ENCODE data around the gene FCGR3B. TPM values are rescaled to one million over a fixed set of nuclear protein-coding genes. Genes with fewer than 3 reads are reported as not detected.
"Not testable (repeated sequence)": the region's sequence is repeated elsewhere in the genome, so short reads cannot be mapped to it uniquely, and the experiment has no call there.

FCGR3B gene
- total RNA-seq, 2 donors from 2014 or later: 2.7 to 4.6 TPM

- ATAC-seq (ENCODE audit: insufficient number of reproducible peaks, low FRiP score, low read depth); H3K4me3 ChIP-seq; DNase-seq (ENCODE audit: low spot score): not testable (repeated sequence)
Measured at GRCh38 chr1:161664689-161665088, 33.7 kb upstream of the FCGR3B start.

DNA sequence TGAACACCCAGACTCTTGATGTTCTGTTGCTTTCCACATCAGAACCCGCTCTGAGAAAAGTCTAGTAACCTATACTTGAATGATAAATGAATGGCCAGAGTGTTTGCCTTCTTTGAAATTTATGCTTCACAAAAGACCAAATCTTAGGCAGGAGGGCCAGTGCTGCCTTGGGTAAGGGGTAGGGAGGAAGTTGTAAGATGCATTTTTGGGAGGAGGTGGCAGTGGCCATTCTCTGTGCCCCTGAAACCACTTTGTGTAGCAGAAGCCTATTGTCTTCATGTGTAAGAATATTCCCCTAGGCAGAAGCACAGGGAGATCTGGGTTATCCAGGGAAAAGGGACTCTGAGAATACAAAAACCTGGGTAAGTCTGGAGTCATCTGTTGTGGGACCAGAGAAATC lies 32.6 kb upstream of the FCGR3B start:
- H3K4me3 ChIP-seq; H3K36me3 ChIP-seq; H3K9me3 ChIP-seq; H3K27ac ChIP-seq; DNase-seq (ENCODE audit: low spot score); ATAC-seq (ENCODE audit: insufficient number of reproducible peaks, low FRiP score, low read depth); H3K27me3 ChIP-seq (replicated peaks; ENCODE audit: insufficient read depth); H3K4me1 ChIP-seq (ENCODE audit: control insufficient read depth in 1 of 2, low read depth in 2 of 2): not testable (repeated sequence)

More at GRCh38 chr1:161664689-161665088, 33.7 kb upstream of the FCGR3B start:
- not testable (repeated sequence) for H3K36me3 ChIP-seq; H3K27ac ChIP-seq; H3K4me1 ChIP-seq (ENCODE audit: control insufficient read depth in 1 of 2, low read depth in 2 of 2); H3K27me3 ChIP-seq (replicated peaks; ENCODE audit: insufficient read depth); H3K9me3 ChIP-seq

DNA sequence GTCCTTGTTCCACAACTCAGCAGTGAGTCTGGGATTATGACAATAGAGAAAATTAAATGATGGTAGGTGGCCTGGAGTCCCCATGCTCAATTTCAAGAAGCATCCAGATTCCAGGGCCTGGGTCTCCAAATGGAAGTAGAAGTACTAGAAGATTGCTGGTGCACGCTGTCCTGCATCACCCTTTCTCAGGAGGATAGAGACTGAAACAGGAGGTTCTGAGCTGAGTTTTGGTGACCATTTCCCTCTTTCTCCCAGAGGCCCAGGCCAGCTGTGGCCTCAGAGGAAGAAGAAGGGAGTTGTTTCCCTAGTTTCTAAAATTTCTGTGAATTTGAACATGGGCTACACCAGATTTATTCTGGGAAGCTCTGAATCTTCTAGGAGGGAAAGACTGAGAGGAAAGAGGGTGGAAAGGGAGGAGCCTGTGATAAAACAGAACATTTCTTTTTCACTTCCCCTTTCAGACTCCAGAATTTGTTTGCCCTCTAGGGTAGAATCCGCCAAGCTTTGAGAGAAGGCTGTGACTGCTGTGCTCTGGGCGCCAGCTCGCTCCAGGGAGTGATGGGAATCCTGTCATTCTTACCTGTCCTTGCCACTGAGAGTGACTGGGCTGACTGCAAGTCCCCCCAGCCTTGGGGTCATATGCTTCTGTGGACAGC lies 31.8 kb upstream of the FCGR3B start, which contains the start of gene FCGR2B:
Gene FCGR2B (plus strand): TSS at position 460 of the 656 bp plus-strand sequence. CDS start 99 bp downstream, at position 559.
- not testable (repeated sequence) for H3K27ac ChIP-seq; H3K9me3 ChIP-seq; H3K27me3 ChIP-seq (replicated peaks; ENCODE audit: insufficient read depth); DNase-seq (ENCODE audit: low spot score); ATAC-seq (ENCODE audit: insufficient number of reproducible peaks, low FRiP score, low read depth); H3K4me3 ChIP-seq; H3K36me3 ChIP-seq; H3K4me1 ChIP-seq (ENCODE audit: control insufficient read depth in 1 of 2, low read depth in 2 of 2)

GRCh38 chr1:161661660-161662311 lies 30.8 kb upstream of the FCGR3B start:
- DNase-seq (ENCODE audit: low spot score); H3K4me3 ChIP-seq; H3K4me1 ChIP-seq (ENCODE audit: control insufficient read depth in 1 of 2, low read depth in 2 of 2); H3K36me3 ChIP-seq; ATAC-seq (ENCODE audit: insufficient number of reproducible peaks, low FRiP score, low read depth); H3K9me3 ChIP-seq; H3K27me3 ChIP-seq (replicated peaks; ENCODE audit: insufficient read depth); H3K27ac ChIP-seq: not testable (repeated sequence)

- not testable (repeated sequence) for H3K4me1 ChIP-seq (ENCODE audit: control insufficient read depth in 1 of 2, low read depth in 2 of 2); ATAC-seq (ENCODE audit: insufficient number of reproducible peaks, low FRiP score, low read depth); H3K9me3 ChIP-seq; DNase-seq (ENCODE audit: low spot score); H3K36me3 ChIP-seq; H3K4me3 ChIP-seq; H3K27ac ChIP-seq; H3K27me3 ChIP-seq (replicated peaks; ENCODE audit: insufficient read depth)
Measured at GRCh38 chr1:161658524-161658923, 27.5 kb upstream of the FCGR3B start.

GRCh38 chr1:161653971-161654370 lies 23.0 kb upstream of the FCGR3B start:
- not testable (repeated sequence) for H3K4me3 ChIP-seq; DNase-seq (ENCODE audit: low spot score); ATAC-seq (ENCODE audit: insufficient number of reproducible peaks, low FRiP score, low read depth); H3K27me3 ChIP-seq (replicated peaks; ENCODE audit: insufficient read depth); H3K9me3 ChIP-seq; H3K27ac ChIP-seq; H3K36me3 ChIP-seq; H3K4me1 ChIP-seq (ENCODE audit: control insufficient read depth in 1 of 2, low read depth in 2 of 2)

DNA sequence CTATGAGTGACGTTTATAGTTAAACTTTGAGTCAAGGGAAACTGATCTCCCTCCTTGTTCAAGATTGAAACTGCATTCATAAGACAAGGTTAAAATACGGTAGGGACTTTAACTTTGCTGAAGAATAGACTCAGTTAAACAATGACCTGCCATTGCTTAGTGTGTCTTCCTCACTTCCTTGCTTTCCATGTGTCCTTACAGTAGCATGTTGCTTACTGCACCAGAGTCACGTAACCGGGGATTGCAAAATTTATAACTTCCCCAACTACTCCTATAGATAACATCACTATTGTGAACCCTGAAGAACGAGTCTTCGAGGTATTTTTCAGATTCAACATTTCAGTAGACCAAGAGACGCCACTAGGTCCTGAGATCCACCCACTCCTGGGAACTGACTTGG lies 22.6 kb upstream of the FCGR3B start:
- H3K9me3 ChIP-seq; ATAC-seq (ENCODE audit: insufficient number of reproducible peaks, low FRiP score, low read depth); H3K27me3 ChIP-seq (replicated peaks; ENCODE audit: insufficient read depth); H3K27ac ChIP-seq; H3K36me3 ChIP-seq; DNase-seq (ENCODE audit: low spot score); H3K4me1 ChIP-seq (ENCODE audit: control insufficient read depth in 1 of 2, low read depth in 2 of 2); H3K4me3 ChIP-seq: not testable (repeated sequence)

DNA sequence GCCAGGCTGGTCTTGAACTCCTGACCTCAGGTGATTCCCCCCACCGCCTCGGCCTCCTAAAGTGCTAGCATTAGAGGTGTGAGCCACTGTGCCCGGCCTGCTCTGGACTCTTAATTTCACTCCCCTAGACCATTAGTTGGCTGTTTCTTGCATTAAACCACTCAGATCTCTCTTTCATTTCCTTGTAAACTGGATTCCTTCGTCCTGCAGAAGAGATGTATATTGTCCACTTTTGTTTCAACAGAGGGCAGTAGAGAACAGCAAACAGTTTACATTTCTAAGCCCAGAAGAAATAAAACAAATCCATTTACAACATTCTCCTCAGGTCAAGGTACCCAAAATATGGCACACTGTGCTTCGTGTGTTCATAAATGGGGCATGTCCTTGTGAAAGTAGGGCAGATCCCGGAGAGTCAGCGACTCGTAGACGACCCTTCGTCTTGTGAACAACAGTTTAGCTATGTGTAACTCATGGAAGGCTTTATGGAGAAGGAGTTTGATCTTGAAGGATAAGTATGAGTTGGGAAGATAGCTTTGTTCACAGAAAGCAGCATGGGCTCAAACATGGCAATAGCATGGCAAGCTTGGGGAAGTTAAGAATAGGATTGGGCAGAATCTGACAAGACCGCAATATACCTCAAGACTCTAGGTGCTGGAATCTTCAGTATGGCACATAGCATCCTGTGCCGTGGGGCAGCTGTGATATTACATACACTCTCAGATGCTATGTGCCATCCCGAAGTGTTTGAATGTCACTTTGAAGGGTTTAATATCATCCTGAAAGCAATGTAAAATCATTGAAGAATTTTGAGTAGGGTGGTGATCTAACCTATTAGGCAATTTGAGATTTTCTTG lies 16.8 kb upstream of the FCGR3B start:
- H3K4me1 ChIP-seq (ENCODE audit: control insufficient read depth in 1 of 2, low read depth in 2 of 2); H3K27ac ChIP-seq; H3K36me3 ChIP-seq; DNase-seq (ENCODE audit: low spot score); H3K9me3 ChIP-seq; H3K4me3 ChIP-seq; H3K27me3 ChIP-seq (replicated peaks; ENCODE audit: insufficient read depth); ATAC-seq (ENCODE audit: insufficient number of reproducible peaks, low FRiP score, low read depth): not testable (repeated sequence)

GRCh38 chr1:161644855-161645254 lies 13.9 kb upstream of the FCGR3B start:
- not testable (repeated sequence) for H3K4me3 ChIP-seq; H3K36me3 ChIP-seq; H3K4me1 ChIP-seq (ENCODE audit: control insufficient read depth in 1 of 2, low read depth in 2 of 2); DNase-seq (ENCODE audit: low spot score); H3K27me3 ChIP-seq (replicated peaks; ENCODE audit: insufficient read depth); H3K9me3 ChIP-seq; ATAC-seq (ENCODE audit: insufficient number of reproducible peaks, low FRiP score, low read depth); H3K27ac ChIP-seq

GRCh38 chr1:161643481-161644208 lies 12.7 kb upstream of the FCGR3B start:
- not testable (repeated sequence) for H3K4me3 ChIP-seq; ATAC-seq (ENCODE audit: insufficient number of reproducible peaks, low FRiP score, low read depth); H3K9me3 ChIP-seq; H3K36me3 ChIP-seq; DNase-seq (ENCODE audit: low spot score); H3K4me1 ChIP-seq (ENCODE audit: control insufficient read depth in 1 of 2, low read depth in 2 of 2); H3K27me3 ChIP-seq (replicated peaks; ENCODE audit: insufficient read depth); H3K27ac ChIP-seq

DNA sequence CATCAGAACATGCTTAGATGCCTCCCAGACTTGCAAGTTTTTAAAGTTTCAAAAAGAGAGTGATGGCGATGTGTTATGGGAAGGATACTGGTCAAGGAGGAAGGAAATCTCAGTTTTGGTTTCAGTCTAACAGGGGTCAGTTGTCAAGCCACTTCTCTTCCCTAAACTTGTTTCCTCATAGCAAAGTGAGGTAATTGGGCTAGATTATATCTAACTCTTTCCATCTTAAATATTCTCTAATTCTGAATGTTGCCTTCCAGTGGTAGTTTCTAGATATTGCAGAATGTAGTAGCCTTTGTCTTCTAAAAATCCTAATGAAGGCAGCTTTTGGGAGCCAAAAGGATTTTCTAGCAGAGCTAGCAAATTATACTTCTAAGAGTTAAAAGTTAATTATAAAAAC lies 11.7 kb upstream of the FCGR3B start:
- H3K9me3 ChIP-seq; ATAC-seq (ENCODE audit: insufficient number of reproducible peaks, low FRiP score, low read depth); H3K27ac ChIP-seq; DNase-seq (ENCODE audit: low spot score); H3K4me3 ChIP-seq; H3K36me3 ChIP-seq; H3K27me3 ChIP-seq (replicated peaks; ENCODE audit: insufficient read depth); H3K4me1 ChIP-seq (ENCODE audit: control insufficient read depth in 1 of 2, low read depth in 2 of 2): not testable (repeated sequence)

GRCh38 chr1:161639203-161639602 lies 8.2 kb upstream of the FCGR3B start:
- not testable (repeated sequence) for ATAC-seq (ENCODE audit: insufficient number of reproducible peaks, low FRiP score, low read depth); H3K27me3 ChIP-seq (replicated peaks; ENCODE audit: insufficient read depth); H3K4me3 ChIP-seq; H3K4me1 ChIP-seq (ENCODE audit: control insufficient read depth in 1 of 2, low read depth in 2 of 2); H3K36me3 ChIP-seq; H3K9me3 ChIP-seq; H3K27ac ChIP-seq; DNase-seq (ENCODE audit: low spot score)

Data from thoracic aorta (tissue), 2 donors.